Bronchial epithelial cell (primary cell): ENCODE data around the gene SLFNL1. TPM values are rescaled to one million over a fixed set of nuclear protein-coding genes. Genes with fewer than 3 reads are reported as not detected.

Source experiments
- DNase-seq: peaks from one replicate; pipeline ENCODE4 v3.0.0-alpha.2; 2010; ENCODE audit warnings: low read depth
- FAIRE-seq: peaks from 2 replicates; lab custom pipeline; 2011; peaks lifted over from hg19 to GRCh38; lab: Jason Lieb, UNC
- H3K27me3 ChIP-seq: 2 replicates; pipeline ENCODE4 v1.5.1; 2011; ENCODE audit warnings: low read length; ENCODE audit not compliant: control insufficient read depth, insufficient read depth
- H3K36me3 ChIP-seq: 2 replicates; pipeline ENCODE4 v1.5.1; 2011; ENCODE audit warnings: low read length; ENCODE audit not compliant: control insufficient read depth, insufficient read depth
- H3K4me3 ChIP-seq: 2 replicates; pipeline ENCODE4 v1.5.1; 2011; ENCODE audit warnings: mild to moderate bottlenecking, low read depth, low read length, control low read depth
- CTCF ChIP-seq: IDR thresholded peaks from 2 replicates; pipeline ENCODE4 v1.5.1; 2011; ENCODE audit warnings: mild to moderate bottlenecking, moderate library complexity, low read length, control low read depth, inconsistent platforms; ENCODE audit not compliant: insufficient read depth, severe bottlenecking
- total RNA-seq: library from RNA; depleted of rRNA; stranded (reverse); fragments of >200 nt; gene quantifications from 2 replicates; pipeline ENCODE4 v1.2.1, GENCODE V29; 2014

SLFNL1 gene
- total RNA-seq, 1 donor from 2014 or later, result under 0.01 TPM

- peaks cover 16% of the 10 kb centered on the region for H3K36me3 ChIP-seq
- FAIRE-seq (no peak), DNase-seq (no peak)
- H3K4me3 ChIP-seq, result no peak overlapping the region
- no peaks in the 10 kb centered on the region for H3K27me3 ChIP-seq
- TF ChIP-seq CTCF, result no peak
Measured at GRCh38 chr1:40982721-40983120, 38.8 kb downstream of the SLFNL1 start.

GRCh38 chr1:40981691-40982448 is 39.7 kb downstream of the SLFNL1 start:
- no peak for FAIRE-seq
- no peak overlapping the region for H3K4me3 ChIP-seq

GRCh38 chr1:40980453-40981121 is 40.9 kb downstream of the SLFNL1 start:
- Histone ChIP-seq H3K4me3 (peak overlapping the region; percentile 70), H3K27me3 (no peaks in the 10 kb centered on the region), H3K36me3 (peaks cover 5% of the 10 kb centered on the region)
- DNase-seq (peak; percentile 76), FAIRE-seq (no peak)
- TF ChIP-seq CTCF, result no peak

More at GRCh38 chr1:40981691-40982448, 39.7 kb downstream of the SLFNL1 start:
- H3K27me3 ChIP-seq, result no peaks in the 10 kb centered on the region
- DNase-seq, result no peak
- H3K36me3 ChIP-seq, result peaks cover 9% of the 10 kb centered on the region
- TF ChIP-seq CTCF, result no peak

GRCh38 chr1:40980068-40980452 is 41.5 kb downstream of the SLFNL1 start:
- DNase-seq, result no peak
- TF ChIP-seq CTCF, result no peak
- peaks cover under 1% of the 10 kb centered on the region for H3K36me3 ChIP-seq
- peak overlapping the region; percentile 70 for H3K4me3 ChIP-seq
- H3K27me3 ChIP-seq, result no peaks in the 10 kb centered on the region
- FAIRE-seq, result no peak

GRCh38 chr1:40979241-40980067 is 42.1 kb downstream of the SLFNL1 start, which contains the start of gene CTPS1:
Gene CTPS1, plus strand, starts transcription at chr1:40979696. Its CDS starts 3,595 bp downstream, at chr1:40983291.
- DNase-seq (peak; percentile 71), FAIRE-seq (no peak)
- peak; percentile 8 for TF ChIP-seq CTCF
- Histone ChIP-seq H3K27me3 (no peaks in the 10 kb centered on the region), H3K4me3 (peak within 1 kb of the TSS; percentile 70), H3K36me3 (no peaks in the 10 kb centered on the region)
